ENCODE data around the gene CACNA1H. TPM values are rescaled to one million over a fixed set of nuclear protein-coding genes. Genes with fewer than 3 reads are reported as not detected.

CACNA1H gene
- polyA plus RNA-seq, 1 experiment, result 1.5 TPM

DNA sequence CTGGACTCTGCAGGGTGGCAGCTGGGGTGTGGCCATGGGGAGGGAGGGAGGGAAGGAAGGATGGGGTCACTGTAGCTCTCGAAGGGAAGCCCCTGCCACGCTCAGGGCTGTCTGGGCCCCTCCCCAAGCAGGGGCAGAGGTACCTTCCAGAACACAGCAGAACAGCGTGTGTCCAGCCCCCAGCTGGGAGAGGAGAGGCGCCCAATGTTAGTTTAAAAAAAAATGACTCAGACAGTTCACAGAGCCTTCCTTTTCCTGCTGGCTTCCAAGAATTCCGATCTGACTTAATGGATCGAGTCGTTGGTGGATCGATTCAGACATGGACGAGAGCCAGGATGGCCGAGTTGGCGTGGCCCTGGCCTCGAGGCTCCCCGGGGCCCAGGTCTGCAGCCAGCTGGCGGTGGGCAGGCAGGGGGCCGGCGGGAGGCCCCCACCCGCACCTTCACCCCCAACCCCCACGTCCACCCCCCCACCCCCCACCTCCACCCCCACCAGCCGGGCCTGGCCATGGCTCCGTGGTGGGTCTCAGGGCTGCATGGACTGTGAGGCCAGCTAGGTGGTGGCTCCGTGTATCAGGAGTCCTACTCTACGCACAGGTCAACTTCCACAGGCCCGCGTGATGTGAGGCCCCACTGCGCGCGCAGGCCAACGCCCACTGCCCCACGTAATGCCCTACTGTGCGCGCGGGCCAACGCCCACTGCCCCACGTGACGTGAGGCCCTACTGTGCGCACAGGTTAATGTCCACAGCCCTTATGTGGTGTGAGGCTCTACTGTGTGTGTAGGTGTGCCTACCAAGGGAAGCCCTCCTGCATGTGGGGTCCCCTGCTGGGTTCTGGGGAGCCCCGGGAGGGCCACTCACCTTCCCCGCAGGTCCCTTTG is 21.8 kb downstream of the CACNA1H start:
- Histone ChIP-seq H3K9me3 (ENCODE audit: control insufficient read depth, insufficient read depth, low read length) (no peaks in the 10 kb centered on the region; the same call in 1 of the 2 replicates), H3K27ac (ENCODE audit: low read depth, low read length) (peak overlapping the region; percentile 21), H3K4me3 (ENCODE audit: low read depth, low read length) (no peak overlapping the region), H3K27me3 (ENCODE audit: control insufficient read depth, insufficient read depth, low read length) (peaks cover 2% of the 10 kb centered on the region)
- CTCF ChIA-PET, result no interaction called here
- TF ChIP-seq, protein P1, sequence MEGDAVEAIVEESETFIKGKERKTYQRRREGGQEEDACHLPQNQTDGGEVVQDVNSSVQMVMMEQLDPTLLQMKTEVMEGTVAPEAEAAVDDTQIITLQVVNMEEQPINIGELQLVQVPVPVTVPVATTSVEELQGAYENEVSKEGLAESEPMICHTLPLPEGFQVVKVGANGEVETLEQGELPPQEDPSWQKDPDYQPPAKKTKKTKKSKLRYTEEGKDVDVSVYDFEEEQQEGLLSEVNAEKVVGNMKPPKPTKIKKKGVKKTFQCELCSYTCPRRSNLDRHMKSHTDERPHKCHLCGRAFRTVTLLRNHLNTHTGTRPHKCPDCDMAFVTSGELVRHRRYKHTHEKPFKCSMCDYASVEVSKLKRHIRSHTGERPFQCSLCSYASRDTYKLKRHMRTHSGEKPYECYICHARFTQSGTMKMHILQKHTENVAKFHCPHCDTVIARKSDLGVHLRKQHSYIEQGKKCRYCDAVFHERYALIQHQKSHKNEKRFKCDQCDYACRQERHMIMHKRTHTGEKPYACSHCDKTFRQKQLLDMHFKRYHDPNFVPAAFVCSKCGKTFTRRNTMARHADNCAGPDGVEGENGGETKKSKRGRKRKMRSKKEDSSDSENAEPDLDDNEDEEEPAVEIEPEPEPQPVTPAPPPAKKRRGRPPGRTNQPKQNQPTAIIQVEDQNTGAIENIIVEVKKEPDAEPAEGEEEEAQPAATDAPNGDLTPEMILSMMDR (IDR thresholded peaks at IDR 0.05; ENCODE audit: low read depth, low read length), result no peak
- POLR2A ChIA-PET, result interaction anchor here (1.0 to 1.5 kb wide), 3 partner anchors 8 to 13 kb away, joined by 3 read pairs; no protein-coding TSS in a partner anchor
- no peak for DNase-seq (ENCODE audit: low read depth, low spot score)

DNA sequence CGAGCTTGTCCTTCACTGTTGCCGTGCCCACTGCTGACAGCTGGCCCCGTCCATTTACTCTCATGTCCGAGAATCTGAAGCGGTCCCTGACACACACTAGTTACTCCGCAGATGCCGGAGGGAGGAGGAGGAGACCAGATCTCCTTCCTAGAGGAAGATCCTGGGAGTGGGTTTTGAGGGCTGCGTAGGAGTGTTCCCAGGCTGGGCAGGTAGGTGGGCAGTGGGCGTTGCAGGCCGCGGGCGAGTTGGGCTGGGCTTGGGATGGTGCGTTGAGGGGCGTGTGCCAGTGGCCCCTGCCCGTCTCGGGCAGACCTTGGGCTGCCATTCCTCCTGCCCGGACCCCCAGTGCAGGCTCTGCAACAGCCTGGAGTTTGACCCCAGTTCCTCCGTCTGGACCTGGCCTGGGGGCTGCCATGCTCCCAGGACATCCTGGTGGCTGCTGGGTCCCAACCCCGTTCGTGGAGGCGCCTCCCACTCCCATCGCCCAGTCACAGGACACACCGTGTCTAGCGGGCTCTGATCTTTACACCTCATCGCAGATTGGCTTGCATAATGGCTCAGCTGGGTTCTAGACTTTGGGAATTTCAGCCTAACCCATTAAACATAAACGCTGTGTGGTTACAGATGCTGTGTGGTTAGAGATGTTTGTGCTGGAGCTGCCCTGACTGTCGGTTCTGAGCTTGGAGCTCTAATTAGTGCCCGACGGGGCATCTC is 22.8 kb downstream of the CACNA1H start:
- Histone ChIP-seq H3K9me3 (ENCODE audit: control insufficient read depth, insufficient read depth, low read length) (peaks cover 2% of the 10 kb centered on the region; the same call in 1 of the 2 replicates), H3K27me3 (ENCODE audit: control insufficient read depth, insufficient read depth, low read length) (no peaks in the 10 kb centered on the region), H3K27ac (ENCODE audit: low read depth, low read length) (no peak overlapping the region), H3K4me3 (ENCODE audit: low read depth, low read length) (no peak overlapping the region)
- POLR2A ChIA-PET, result no interaction called here
- CTCF ChIA-PET, result no interaction called here
- peak; percentile 7 for DNase-seq (ENCODE audit: low read depth, low spot score)
- TF ChIP-seq, protein P1 (IDR thresholded peaks at IDR 0.05; ENCODE audit: low read depth, low read length), result no peak

DNA sequence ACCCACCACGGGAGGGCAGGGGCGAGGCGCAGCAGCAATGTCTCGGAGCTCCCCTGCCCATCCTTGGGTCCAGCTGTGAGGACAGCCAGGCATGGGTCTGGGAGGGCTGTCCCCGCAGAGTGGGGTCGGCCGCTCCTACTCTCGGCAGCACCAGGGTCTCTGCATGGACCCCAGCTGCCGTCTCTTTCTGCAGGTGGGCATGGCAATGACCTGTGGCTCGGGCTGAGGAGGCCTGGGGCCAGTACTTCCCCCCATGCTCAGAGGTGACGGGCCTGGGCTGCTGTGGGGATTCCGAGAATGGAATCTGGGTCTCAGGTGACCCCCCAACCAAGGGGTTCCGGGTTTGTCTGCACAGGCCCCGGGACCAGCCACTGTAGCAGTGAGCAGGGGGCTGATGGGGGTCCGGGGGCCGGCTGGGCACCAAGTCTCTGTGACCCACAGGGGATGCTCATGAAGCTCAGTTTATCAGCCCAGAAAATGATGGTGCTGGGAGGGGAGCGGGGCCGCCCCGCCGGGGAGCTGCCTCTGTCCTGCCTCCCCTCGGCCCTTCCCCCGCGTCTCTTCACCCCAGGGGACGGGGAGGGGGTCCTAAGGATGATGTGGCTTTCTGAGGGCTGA is 23.5 kb downstream of the CACNA1H start:
- no peak overlapping the region for H3K4me3 ChIP-seq (ENCODE audit: low read depth, low read length)
- DNase-seq (ENCODE audit: low read depth, low spot score), result no peak
- CTCF ChIA-PET, result no interaction called here
- POLR2A ChIA-PET, result no interaction called here
- no peaks in the 10 kb centered on the region for H3K27me3 ChIP-seq (ENCODE audit: control insufficient read depth, insufficient read depth, low read length)
- peaks cover 3% of the 10 kb centered on the region; the same call in 1 of the 2 replicates for H3K9me3 ChIP-seq (ENCODE audit: control insufficient read depth, insufficient read depth, low read length)
- no peak overlapping the region for H3K27ac ChIP-seq (ENCODE audit: low read depth, low read length)
- TF ChIP-seq, protein P1 (IDR thresholded peaks at IDR 0.05; ENCODE audit: low read depth, low read length), result no peak

DNA sequence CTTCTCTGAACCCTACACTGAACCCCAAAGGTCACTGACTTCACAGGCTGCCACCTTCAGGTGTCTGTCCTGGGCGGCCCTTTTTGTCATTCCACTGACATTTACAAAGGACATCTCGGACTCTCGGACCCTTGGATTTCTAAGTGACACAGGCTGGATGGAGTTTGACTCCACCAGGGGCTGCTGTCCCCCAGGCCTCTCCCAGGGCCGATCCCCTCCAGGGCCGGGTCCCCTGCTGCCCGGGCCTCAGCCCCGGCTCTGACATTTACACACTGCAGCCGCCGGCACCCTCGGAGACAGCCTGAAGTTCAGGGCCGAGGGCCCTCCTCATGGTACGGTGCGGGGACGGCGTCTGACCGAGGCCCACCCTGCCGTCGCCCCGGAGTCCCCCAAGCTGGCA is 24.1 kb downstream of the CACNA1H start:
- no peak overlapping the region for H3K27ac ChIP-seq (ENCODE audit: low read depth, low read length)
- no peaks in the 10 kb centered on the region for H3K27me3 ChIP-seq (ENCODE audit: control insufficient read depth, insufficient read depth, low read length)
- H3K4me3 ChIP-seq (ENCODE audit: low read depth, low read length), result no peak overlapping the region
- TF ChIP-seq, protein P1 (IDR thresholded peaks at IDR 0.05; ENCODE audit: low read depth, low read length), result no peak
- POLR2A ChIA-PET, result no interaction called here
- CTCF ChIA-PET, result no interaction called here
- H3K9me3 ChIP-seq (ENCODE audit: control insufficient read depth, insufficient read depth, low read length), result peaks cover 3% of the 10 kb centered on the region; the same call in 1 of the 2 replicates
- DNase-seq (ENCODE audit: low read depth, low spot score), result no peak

Data from AG04450 (cell line).